Breast epithelium (tissue), 3 donors: ENCODE results near the gene GDA.

ENCODE experiments used
- POLR2A ChIP-seq: fragments of 450-650 bp; IDR thresholded peaks from one replicate; pipeline ENCODE4 v1.6.1; 2016; ENCODE audit warnings: antibody characterized with exemption, mild to moderate bottlenecking, moderate library complexity
- POLR2AphosphoS5 ChIP-seq, 3 donors: sonication (generic); formaldehyde crosslinking; IDR thresholded peaks; one replicate each; pipeline ENCODE4 v1.6.1; 2017; ENCODE audit warnings: antibody characterized with exemption in 3 of 3
- TF ChIP-seq, protein P1 (sequence below), 3 donors: fragments of 450-650 bp; IDR thresholded peaks; one replicate each; pipeline ENCODE4 v1.5.1; 2016 to 2017; ENCODE audit warnings: antibody characterized with exemption in 3 of 3, mild to moderate bottlenecking in 3 of 3, moderate library complexity in 3 of 3

DNA sequence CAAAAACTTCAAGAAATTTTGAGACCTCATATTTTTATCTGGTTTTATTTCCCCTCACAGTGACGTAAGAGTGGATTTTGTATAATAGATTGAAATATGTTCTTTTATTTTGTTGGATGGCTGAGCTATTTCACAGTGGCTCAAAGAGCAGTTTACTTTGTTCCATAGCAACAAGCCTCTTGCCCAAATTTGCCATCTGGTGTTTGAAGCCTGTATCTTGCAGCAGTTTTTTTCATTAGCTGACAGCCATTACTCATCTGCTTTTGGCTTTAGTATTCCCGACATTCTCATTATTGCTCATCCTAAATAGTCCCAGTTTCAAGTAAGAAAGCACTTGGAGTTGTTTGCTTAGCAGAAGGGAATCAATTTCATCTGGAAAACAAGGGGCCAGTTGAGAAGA, 36.3 kb downstream of the GDA start:
- TF ChIP-seq, protein P1, sequence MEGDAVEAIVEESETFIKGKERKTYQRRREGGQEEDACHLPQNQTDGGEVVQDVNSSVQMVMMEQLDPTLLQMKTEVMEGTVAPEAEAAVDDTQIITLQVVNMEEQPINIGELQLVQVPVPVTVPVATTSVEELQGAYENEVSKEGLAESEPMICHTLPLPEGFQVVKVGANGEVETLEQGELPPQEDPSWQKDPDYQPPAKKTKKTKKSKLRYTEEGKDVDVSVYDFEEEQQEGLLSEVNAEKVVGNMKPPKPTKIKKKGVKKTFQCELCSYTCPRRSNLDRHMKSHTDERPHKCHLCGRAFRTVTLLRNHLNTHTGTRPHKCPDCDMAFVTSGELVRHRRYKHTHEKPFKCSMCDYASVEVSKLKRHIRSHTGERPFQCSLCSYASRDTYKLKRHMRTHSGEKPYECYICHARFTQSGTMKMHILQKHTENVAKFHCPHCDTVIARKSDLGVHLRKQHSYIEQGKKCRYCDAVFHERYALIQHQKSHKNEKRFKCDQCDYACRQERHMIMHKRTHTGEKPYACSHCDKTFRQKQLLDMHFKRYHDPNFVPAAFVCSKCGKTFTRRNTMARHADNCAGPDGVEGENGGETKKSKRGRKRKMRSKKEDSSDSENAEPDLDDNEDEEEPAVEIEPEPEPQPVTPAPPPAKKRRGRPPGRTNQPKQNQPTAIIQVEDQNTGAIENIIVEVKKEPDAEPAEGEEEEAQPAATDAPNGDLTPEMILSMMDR (IDR thresholded peaks at IDR 0.05): no peak
- TF ChIP-seq POLR2AphosphoS5 (IDR thresholded peaks at IDR 0.05) (no peak), POLR2A (no peak)
